Endothelial cell of umbilical vein (primary cell): Measurements from ENCODE around the gene NPPB.

ENCODE experiments used
- EZH2 ChIP-seq: IDR thresholded peaks from 2 replicates; pipeline ENCODE4 v1.6.1; 2012; ENCODE audit warnings: borderline replicate concordance, low read depth, mild to moderate bottlenecking, moderate library complexity, low read length, inconsistent platforms; ENCODE audit not compliant: severe bottlenecking
- FOS ChIP-seq: IDR thresholded peaks from 2 replicates; pipeline ENCODE4 v1.6.1; 2011; ENCODE audit warnings: mild to moderate bottlenecking, low read length, moderate library complexity, borderline replicate concordance; ENCODE audit not compliant: insufficient read depth
- GATA2 ChIP-seq: IDR thresholded peaks from 2 replicates; pipeline ENCODE4 v1.7.0; 2011; ENCODE audit warnings: low read depth, mild to moderate bottlenecking, moderate library complexity, mixed read lengths, low read length; ENCODE audit not compliant: insufficient read length, insufficient read depth
- MYC ChIP-seq: IDR thresholded peaks from one replicate; pipeline ENCODE4 v1.6.1; 2011; ENCODE audit warnings: mild to moderate bottlenecking, low read depth, low read length
- POLR2A ChIP-seq: IDR thresholded peaks from 2 replicates; pipeline ENCODE4 v1.6.1; 2012; ENCODE audit warnings: low read depth, mild to moderate bottlenecking, control low read depth, low read length
- POLR2AphosphoS5 ChIP-seq: IDR thresholded peaks from 2 replicates; pipeline ENCODE4 v1.6.1; 2012; ENCODE audit warnings: low read depth, mild to moderate bottlenecking, control low read depth, low read length, moderate library complexity; ENCODE audit not compliant: insufficient read depth
- TF ChIP-seq, protein P1 (sequence below), 2 donors: IDR thresholded peaks; 1 replicate in 1 of 2; 2 replicates in 1 of 2; pipeline ENCODE4 v1.5.1; 2011; ENCODE audit warnings: low read length in 2 of 2, mild to moderate bottlenecking in 2 of 2, moderate library complexity in 2 of 2, control low read depth in 1 of 2, inconsistent platforms in 1 of 2, low read depth in 1 of 2; ENCODE audit not compliant: insufficient read depth in 1 of 2; ENCODE audit errors: extremely low read depth in 1 of 2
- TF ChIP-seq, protein P2 (sequence below): IDR thresholded peaks from 2 replicates; pipeline ENCODE4 v1.6.1; 2011; ENCODE audit not compliant: insufficient read depth, insufficient read length

DNA sequence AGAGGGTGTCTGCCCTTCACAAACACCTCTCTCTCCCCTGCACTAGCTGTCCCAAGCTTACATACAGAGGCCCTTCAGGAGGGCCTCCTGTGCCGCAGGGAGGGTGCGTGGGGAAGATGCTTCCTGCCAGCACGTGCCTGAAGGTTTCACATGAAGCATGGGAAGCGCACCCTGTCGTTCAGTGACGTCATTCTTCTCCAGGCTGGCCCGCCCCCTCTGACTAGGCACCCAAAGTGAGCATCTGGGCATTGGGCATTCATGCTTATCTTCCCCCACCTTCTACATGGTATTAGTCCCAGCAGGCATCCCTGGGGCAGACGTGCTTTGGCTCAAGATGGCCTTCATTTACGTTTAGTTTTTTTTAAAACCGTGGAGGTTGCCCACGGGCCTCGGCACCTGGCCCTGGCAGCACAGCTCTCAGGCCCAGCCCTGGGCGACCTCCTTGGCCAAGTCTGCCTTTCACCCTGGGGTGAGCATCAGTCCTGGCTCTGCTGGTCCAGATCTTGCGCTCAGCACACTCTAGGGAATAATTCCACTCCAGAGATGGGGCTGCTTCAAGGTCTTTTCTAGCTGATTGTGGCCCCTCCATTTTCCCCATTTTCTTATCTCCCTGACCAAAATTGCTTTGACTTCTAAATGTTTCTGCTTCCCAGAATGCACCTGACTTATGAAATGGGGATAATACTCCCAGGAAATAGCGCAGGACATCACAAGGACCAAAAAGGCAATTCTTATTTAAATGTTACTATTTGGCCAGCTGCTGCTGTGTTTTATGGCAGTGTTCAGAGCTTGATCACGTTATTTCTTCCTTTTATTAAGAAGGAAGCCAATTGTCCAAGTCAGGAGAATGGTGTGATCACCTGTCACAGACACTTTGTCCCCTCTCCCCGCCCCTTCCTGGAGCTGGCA, 17.2 kb downstream of the NPPB start:
- TF ChIP-seq MYC (no peak), EZH2 (no peak), POLR2A (no peak), GATA2 (no peak), POLR2AphosphoS5 (no peak), FOS (no peak)
- TF ChIP-seq, protein P1, sequence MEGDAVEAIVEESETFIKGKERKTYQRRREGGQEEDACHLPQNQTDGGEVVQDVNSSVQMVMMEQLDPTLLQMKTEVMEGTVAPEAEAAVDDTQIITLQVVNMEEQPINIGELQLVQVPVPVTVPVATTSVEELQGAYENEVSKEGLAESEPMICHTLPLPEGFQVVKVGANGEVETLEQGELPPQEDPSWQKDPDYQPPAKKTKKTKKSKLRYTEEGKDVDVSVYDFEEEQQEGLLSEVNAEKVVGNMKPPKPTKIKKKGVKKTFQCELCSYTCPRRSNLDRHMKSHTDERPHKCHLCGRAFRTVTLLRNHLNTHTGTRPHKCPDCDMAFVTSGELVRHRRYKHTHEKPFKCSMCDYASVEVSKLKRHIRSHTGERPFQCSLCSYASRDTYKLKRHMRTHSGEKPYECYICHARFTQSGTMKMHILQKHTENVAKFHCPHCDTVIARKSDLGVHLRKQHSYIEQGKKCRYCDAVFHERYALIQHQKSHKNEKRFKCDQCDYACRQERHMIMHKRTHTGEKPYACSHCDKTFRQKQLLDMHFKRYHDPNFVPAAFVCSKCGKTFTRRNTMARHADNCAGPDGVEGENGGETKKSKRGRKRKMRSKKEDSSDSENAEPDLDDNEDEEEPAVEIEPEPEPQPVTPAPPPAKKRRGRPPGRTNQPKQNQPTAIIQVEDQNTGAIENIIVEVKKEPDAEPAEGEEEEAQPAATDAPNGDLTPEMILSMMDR (IDR thresholded peaks at IDR 0.05; ENCODE audit: extremely low read depth in 1 of 2, insufficient read depth in 1 of 2, low read depth in 1 of 2, low read length in 2 of 2), result no peak
- TF ChIP-seq, protein P2, sequence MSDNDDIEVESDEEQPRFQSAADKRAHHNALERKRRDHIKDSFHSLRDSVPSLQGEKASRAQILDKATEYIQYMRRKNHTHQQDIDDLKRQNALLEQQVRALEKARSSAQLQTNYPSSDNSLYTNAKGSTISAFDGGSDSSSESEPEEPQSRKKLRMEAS, result no peak
